NCI-H1105 (cell line): ENCODE results near the gene FOXM1.
A peak's percentile ranks its signal among the peaks of the same experiment; 100 is the strongest.
"Not testable (repeated sequence)": the region's sequence is repeated elsewhere in the genome, so short reads cannot be mapped to it uniquely, and the experiment has no call there.

Source experiments
- DNase-seq: peaks from one replicate; lab custom pipeline; 2025; lab: John Stamatoyannopoulos, UW

FOXM1 gene

DNA sequence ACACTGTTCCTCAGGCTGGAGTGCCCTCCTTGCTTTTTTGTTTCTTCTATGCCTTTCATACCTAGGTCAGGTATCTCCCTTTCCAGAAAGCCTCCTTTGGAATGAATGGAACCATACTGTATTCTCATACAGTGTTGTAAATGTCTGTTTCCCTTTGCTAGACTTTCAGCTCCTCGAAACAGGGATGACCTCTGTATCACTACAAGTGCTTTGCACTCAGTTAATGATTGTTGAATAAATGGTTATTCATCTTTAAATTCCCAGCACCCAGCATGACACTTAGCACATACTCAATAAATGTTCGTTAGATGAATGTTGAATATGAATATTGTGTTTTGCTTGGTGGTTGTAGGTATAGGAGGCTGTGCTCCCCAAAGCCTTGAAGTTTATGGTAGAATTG is 7.8 kb upstream of the FOXM1 start:
- DNase-seq: no peak

DNA sequence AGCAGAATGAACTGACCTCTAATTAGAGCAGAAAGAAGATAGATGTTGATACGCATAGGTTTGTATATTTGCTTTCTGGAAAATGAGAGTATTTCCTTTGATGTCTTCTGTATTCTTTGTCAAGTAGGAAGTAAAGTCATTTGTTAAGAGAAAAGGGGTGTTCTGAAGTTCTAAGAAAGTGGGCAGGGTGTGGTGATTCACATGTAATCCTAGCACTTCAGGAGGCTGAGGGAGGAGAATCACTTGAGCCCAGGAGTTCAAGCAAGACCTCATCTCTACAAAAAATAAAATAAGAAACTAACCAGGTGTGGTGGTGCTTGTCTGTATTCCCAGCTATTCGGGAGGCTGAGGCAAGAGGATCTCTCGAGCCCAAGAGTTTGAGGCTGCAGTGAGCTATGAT is 2.9 kb upstream of the FOXM1 start:
- DNase-seq: no peak

DNA sequence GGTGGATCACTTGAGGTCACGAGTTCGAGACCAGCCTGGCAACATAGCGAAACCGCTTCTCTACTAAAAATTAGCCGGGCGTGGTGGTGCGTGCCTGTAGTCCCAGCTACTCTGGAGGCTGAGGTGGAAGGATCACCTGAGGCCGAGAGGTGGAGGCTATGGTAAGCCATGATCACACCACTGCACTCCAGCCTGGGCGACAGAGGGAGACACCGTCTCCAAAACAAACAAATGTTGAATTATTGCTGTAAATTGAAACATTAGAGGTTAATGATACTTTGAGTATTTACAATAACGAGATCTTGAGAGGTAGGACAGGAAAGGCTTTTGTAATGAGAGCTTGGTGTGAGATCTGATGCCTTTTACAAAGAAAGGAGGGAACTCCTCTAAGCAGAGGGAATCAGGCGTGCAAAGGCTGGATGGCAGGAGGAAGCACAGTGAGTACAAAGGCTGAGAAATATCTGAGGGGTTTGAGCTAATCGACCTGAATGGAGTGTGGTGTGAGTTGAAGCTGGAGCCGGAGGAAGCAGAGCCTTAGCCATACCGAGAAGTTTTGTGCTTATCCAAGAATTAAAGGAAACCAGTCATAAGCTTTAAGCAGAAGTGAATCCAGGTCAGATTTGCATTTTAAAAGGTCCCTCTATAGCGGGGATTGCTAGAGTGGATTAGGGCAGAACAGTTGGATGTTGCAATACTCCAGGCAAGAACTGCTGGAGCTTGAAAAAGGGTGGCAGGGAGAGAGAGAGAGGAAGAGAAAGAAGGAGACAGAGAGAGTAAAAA is 1.2 kb upstream of the FOXM1 start:
- DNase-seq: peak; percentile 56

DNA sequence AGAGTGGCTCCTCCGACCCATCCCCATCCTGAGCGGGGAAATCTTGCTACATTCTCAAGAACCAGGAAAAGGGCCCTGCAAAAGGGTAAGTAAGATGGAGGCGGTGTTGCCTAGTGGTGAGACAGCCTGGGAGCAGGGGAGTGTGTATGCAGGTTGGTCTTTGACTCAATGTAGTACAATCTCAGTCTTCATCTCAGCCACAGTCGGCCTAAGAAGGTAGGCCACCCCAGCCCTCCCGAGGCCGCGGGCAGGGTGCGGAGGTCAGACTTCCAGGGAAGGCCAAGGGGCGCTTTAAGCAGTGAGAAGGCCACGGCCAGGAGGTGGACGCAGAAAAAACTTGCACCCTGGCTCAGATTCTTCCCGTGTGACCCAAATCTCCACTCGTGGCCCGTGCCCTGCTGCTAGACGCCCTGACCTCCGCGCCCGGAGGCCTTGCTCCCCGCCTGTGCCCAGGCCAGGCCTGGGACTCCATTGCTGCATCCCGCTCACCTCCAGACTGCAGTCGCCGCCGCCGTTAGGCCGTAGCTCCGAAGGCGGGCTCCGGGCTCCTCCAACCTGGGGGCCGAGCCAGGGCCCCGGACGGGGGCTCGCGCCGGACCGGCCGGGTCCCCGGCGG is 435 bp downstream of the FOXM1 start:
- DNase-seq: no peak

DNA sequence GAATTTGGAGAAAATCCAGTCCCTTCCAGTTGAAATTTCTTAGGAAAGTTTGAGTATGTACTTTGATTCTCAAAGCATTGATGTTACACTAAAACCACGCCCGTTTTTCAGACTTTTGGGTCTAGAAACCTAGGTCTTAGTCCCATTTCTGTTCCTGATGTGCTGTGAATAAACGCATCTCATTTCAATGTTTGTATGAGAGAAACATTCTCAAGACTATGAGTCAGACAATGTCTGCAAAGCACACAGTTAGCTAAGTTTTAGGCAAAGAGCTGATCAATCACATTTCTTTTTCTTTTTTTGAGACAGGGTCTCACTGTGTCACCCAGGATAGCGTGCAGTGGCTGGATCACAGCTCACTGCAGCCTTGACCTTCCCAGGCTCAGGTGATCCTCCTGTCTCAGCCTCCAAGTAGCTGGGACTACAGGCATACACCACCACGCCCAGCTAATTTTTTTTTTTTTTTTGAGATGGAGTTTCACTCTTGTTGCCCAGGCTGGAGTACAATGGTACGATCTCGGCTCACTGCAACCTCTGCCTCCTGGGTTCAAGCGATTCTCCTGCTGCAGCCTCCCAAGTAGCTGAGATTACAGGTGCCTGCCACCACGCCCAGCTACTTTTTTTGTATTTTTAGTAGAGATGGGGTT is 7.9 kb downstream of the FOXM1 start:
- not testable (repeated sequence) for DNase-seq

DNA sequence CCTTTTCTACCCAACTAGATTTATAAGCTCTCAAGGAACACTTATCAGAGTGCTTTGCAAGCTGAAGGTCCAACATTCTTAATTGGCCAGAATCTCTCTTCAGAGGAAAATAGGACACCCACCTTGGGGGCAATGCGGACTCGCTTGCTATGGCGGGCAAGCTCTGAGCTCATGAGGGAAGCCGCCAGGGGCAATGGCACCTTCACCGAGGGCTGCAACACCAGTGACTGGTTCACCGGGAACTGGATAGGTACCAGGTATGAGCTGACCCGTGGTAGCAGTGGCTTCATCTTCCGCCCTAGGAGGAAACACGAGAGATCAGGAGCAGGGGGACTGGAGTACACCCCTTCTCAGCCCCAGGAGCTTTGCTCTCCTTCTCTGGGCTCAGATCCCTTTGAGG is 12.8 kb downstream of the FOXM1 start:
- DNase-seq: no peak

DNA sequence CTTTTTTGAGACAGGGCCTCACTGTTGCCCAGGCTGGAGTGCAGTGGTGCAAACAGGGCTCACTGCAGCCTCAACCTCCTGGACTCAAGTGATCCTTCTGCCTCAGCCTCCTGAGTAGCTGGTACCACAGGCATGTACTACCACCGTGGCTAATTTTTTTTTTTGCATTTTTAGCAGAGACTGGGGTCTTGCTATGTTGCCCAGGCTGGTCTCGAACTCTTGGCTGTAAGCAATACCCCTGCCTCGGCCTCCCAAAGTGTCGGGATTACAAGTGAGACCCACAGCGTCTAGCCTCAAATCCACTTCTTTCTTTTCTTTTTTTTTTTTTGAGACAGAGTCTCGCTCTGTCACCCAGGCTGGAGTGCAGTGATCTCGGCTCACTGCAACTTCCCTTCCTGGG is 13.6 kb downstream of the FOXM1 start:
- DNase-seq: not testable (repeated sequence)

DNA sequence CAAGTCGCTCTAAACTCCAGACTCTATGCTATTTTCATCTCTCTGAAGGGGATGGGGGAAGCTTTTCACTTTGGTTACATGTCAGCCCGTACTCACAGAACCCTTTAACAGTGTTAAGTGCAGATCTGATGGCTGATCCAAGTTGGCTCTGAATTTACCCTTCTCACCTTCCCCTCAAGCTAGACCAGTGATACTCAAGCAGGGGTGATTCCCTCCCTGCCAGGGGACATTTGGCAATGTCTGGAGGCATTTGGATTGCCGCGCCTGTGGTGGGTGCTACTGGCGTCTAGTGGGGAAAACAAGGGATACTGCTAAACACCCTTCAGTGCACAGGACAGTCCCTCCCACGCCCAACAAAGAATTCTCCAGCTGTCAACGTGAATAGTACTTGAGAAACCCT is 14.1 kb downstream of the FOXM1 start:
- DNase-seq: no peak

DNA sequence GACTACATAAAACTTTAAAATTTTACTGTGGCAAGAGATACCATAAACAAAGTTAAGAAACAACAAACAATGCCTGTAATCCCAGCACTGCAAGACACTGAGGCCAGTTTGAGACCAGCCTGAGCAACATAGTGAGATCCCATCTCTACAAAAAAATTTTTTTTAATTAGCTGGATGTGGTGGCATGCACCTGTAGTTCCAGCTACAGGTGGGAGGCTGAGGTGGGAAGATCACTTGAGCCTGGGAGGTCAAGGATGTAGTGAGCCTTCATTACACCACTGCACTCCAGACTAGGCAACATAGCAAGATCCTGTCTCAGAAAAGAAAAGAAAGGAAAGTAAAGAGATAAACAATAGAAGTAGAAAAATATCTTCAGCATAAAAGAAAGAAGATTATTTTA is 16.8 kb downstream of the FOXM1 start:
- no peak for DNase-seq

DNA sequence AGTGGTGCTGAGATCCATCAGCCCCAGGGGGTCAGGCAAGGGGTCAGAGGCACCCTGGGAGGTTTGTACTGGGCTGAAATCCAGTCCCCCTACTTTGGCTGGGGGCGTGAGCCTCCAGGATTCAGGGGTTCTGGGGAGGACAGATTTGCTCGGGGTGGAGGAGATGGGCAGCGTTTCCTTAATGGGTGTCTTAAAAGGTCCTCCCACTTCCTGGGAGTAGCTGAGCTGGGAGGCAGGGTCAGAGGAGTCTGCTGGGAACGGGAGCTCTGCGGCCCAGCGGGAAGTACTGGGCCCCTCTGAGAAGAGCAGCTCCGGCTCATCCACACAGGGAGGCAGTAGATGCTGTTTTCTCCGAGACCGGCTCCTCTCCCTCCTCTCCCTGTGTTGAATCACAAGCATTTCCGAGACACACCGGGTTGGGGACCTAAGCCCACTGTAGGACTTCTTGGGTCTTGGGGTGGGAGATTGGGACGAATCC is 18.0 kb downstream of the FOXM1 start:
- DNase-seq: no peak

DNA sequence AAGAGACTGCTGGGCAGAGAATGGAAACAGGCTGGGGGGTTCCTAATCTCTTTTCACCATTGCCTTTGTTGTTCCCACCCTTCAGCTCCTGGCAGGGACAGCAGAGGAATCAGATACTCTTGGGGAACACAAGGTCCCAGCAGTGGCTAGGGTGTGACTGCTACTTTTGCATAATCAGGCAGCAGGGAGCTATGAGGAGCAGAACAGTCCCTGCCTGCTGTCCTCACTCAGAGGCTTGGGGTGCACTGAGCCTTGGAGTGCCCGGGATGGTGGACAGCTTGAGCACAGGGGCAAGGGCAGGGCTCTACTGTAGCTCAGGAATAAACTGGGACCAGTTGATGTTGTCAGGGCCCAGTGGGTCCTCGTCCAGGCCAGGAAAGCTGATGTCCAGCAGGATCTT is 18.6 kb downstream of the FOXM1 start:
- no peak for DNase-seq

DNA sequence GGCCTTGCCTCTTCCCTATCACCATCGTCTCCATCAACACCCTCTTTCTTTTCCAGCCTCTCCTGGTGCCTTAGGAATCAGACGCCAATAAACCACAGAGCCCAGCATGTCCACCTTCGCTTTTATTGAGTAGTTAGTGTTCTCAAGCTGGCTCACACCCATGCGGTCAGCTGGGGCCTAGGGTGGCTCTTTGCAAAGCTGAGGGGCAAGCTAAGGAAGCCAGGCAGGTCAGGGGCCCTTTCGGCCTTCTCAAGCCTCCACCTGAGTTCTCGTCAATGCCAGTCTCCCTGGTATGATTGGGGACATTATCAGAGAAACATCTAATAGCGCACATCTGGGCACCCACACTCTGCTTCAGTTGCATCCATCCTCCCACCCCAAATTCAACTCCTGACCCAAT is 19.4 kb downstream of the FOXM1 start:
- no peak for DNase-seq

DNA sequence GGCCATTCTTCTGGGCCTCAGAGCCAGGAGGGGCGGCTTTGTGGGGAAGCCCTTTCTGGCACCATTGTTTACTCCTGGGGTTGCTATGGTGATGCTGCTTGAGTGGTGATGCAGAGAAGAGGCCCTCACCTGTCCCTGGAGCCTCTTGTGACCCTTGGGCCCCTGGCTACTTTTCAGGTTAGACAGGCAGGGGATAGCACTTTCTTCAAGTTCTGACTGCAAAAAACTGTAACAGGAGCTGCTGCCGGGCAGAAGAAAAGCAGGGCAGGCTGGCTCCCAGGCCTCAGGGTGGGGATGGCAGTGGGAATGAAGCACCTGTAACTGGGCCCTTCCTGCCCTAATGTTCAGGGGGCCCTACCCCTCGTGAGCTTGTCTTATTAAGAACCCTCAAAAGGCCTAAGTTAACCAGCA is 19.9 kb downstream of the FOXM1 start, which contains the start of gene TEX52:
TSS of gene TEX52 (minus strand) at position 19 of the 411 bp plus-strand sequence. CDS start at position 6, 13 bp downstream.
- DNase-seq: peak; percentile 73

DNA sequence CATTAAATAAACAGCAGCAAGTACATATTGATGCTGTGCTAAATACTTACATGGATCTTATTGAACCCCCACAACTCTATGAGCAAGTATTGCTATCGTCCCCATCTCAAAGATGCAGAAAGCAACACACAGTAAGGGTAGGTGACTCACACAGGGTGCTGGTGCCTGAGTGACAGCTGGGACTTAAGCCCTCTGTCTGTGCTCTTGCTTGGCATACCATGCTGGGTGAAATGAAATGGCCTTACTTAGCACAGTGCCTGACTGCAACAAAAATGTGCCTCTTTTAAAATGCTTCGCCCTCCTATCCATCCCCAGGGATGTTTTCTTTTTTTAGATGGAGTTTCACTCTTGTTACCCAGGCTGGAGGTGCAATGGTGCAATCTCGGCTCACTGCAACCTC is 20.9 kb downstream of the FOXM1 start:
- DNase-seq: no peak

DNA sequence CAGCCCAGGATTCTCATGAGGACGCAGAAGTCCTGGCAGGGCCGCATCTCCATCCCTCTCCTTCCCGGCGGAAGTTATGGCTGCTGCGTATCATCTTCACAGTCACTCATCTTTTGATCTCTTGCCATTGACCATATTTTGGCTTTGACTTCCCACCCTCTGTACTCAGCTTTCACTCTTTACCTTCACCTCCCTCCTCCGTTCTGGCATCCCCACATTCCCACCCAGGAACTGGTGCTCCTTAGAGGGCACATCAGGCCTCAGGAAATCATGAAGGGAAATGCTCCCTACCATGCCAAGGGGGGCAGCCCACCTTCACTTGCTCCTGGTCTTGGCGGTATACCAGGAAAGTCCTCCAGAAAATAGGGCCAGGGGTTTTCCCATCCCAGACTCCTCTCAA is 21.4 kb downstream of the FOXM1 start:
- no peak for DNase-seq

DNA sequence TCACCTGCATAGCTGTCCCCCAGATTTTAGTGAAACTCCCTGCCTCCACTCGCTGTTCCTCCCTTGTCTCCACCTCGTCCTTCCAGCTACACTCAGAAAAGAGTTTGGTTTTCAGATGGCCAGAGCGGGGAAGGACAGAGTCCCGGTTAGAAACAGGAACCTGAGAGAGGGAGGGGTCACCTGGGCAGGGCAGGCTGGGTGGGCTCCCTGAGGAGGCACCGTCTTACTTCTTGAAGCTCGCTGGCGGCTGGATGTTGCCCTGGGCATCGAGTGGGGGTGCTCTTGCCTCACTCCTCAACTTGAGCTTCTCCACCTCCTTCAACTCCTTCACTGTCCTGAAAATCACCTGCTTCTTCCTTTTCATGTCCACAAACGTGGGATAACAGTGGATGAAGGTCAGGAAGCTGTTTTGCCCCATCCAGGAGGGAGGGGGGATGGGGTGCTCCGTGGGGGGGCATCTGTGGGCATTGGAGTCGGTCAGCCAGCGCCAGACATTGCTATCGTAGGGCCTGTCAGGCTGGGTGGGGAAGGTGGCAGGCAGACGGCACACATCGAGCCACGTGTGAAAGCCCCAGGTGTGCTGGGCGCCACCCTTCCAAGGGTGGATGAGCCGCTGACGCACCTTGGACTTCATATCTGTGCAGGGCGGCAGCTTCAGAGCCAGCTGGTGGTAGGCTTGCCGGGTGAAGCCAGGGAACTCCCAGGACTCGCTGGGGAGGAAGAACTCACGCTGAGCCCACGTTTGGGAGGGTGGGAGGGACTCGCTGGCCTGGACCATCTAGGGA is 22.1 kb downstream of the FOXM1 start:
- DNase-seq: no peak

DNA sequence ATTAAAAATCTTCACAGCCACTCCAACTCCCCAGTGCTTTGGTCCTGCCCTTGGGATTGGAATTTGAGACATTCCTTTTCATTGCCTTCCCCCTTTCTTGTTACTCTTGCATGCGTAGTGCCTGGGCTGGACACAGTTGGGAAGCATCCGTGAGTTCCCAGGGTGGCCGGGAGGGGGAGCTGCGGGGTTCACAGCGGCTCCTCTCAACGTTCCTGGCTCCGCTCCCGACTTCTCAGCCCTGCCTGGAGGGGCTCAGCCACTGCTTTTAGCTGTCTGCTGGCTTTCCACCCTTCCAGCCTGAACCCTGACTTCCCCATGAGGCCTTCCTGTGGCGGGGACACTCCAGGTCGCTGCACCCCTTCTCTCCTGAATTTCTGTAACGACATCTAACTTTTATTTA is 23.3 kb downstream of the FOXM1 start:
- DNase-seq: peak; percentile 73

DNA sequence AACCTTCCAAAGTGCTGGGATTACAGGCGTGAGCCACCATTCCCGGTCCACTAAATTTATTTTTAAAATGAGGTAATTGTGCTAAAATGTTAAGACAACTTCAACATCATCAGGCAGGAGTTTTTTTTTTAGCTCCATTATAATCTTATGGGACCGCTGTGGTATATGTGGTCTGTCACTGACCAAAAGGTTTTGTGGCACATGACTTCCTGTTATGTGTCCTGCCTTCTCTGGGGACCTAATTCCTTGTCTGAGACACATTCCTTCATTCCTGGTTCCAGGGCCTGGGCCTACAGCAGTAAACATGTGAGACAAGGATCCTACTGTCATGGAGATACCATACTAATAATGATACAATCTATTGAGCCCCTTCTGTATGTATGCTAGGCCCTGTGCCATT is 25.0 kb downstream of the FOXM1 start:
- no peak for DNase-seq

DNA sequence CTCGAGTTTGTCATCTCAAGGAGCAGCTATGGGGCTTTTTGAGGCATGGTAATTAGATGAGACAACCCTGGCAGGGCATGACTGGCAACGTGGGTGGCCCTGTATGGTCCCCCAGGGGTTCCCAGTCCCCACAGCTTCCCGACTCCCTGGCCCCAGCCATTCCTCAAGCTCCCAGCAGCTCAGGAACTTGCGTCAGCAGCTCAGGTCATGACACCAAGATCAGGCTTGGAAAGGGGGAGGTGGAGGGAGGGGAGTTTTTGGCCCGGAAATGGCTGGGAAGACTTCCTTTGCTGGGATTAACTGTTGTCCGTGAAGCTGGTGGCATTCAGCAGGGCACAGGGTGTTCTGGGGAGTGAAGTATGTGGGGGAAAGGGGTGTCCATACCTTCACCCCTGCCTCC is 31.7 kb downstream of the FOXM1 start:
- no peak for DNase-seq

DNA sequence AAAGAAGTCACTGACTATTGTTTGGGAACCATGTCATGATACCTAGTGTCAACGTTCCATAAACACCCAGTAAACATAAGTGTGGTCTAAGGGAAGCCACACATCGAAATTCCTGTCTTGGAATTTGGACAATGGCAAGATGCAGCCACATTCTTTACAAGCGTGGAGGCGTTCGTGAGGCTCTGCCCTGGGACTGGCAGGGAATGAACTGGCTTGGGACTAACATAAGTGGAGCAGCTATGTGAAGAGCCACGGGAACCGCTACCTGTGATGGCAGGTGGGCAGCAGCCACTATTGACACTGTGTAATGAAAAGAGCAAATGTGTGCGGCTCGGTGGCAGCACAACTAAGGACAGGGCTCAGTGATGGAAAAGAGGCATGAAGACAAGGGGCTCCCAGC is 32.2 kb downstream of the FOXM1 start:
- DNase-seq: no peak

DNA sequence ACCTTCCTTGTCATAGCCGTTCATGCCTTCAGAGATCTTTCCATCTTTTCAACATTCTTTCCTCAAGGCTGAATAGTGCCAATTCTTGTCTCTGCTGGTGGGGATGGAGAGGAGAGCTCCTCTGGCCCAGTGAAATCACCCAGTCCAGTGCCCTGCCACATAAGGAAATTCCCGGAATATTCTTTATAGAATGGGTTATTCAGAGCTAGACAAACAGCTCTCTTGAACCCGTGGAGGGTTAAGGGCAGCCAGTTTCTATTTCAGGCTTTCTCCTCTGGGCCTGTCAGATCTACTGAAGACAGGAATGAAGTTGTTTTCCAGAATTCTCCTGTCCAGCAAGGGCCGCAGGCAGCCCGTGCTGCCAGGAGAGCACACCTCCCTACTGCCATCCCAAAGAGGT is 34.0 kb downstream of the FOXM1 start:
- DNase-seq: no peak

DNA sequence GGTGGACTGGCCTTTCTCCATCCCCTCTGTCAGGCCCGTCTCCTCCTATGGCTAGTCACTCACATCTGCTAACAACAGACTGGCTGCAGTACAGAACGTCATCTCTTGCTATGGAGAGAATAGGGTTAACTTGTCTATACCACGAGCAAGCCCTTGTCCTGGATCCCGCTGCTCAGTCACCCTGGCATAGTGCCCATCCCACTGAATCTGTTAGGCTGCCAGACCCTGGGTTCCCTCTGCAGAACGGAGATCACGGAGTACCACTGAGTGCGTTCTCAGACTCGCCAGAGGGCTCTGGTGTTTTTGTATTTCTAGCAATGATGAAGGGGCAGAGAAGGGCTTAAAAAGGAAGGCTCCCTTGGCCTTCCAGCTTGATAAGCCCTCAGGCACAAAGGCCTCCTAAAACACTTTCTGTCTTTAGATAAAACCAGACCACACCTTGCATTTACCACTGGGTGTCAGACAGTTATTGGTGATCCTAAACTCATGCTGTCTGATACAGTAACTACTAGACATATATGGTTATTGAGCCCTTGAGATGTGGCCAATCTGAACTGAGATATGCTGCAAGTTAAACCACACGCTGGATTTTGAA is 35.8 kb downstream of the FOXM1 start:
- no peak for DNase-seq
